HG02642 (cell line): ENCODE measurements around the gene MPZL2.

Experiments used
- ATAC-seq: cut with Tn5 transposase; IDR thresholded peaks from one replicate; pipeline ENCODE4 v1.9.1; 2021; ENCODE audit warnings: mild to moderate bottlenecking; ENCODE audit not compliant: unreplicated experiment, poor library complexity

Gene MPZL2

GRCh38 chr11:118224511-118225188 is 39.4 kb downstream of the MPZL2 start, which contains the start of gene JAML:
Gene JAML, minus strand, starts transcription at chr11:118225011. Its CDS starts 10,145 bp downstream, at chr11:118214866.
- peak; percentile 48 for ATAC-seq

DNA sequence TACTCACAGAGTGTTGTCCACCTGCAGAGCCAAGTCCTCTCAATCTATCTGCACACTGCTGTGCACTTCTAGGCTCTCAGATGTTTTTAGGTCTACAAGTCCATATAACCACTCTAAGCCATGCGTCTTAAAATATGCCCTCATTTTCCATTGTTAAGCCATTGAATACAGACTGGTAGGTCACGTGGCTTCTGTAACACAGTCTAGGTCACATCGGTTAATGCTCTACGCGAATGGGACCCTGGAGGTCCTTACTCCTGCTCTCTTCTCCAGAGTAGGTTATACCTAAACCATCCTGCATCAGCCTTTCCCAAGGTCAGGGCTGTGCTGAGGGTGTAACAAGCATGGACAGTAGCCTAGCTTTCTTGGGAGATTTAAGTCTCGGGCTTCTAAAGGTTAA is 40.1 kb downstream of the MPZL2 start:
- ATAC-seq, result no peak

- ATAC-seq, result no peak
These were observed 40.5 kb downstream of the MPZL2 start for GRCh38 chr11:118223570-118223969.

- no peak for ATAC-seq
These were observed 41.7 kb downstream of the MPZL2 start for GRCh38 chr11:118222437-118222836.

DNA sequence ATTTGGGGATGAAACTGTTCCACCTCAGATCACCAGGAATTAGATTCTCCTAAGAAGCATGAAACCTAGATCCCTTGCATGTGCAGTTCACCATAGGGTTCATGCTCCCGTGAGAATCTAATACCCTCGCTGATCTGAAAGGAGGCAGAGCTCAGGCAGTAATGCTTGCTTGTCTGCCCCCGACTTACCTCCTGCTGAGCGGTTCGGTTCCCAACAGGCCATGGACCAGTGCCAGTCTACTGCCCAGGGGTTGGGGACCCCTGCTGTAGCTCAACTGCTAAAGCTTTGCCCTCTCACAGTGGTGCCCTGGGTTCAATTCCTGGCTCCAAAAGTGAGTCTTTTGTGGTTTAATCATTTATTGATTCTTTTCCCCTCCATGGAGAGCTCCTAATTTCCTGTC is 42.7 kb downstream of the MPZL2 start:
- no peak for ATAC-seq

GRCh38 chr11:118219732-118220131 is 44.4 kb downstream of the MPZL2 start:
- no peak for ATAC-seq

DNA sequence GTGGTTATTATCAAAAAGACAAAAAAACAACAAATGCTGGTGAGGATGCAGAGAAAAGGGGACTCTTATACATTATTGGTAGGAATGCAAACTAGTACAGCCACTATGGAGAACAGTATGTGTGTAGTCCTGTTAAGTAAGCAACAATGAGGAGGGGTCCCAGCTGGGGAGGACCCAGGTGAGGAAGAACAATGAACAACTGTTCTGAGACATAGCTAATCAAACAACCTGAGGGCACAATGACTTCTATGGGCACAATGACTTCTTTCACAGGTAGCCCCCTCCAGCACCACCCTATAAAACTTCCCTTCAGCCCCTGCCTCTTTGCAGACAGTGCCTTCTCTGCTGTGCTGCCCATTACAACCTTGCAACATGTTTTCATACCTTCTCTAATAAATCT is 44.9 kb downstream of the MPZL2 start:
- ATAC-seq, result no peak

- no peak for ATAC-seq
These were observed 46.5 kb downstream of the MPZL2 start for GRCh38 chr11:118217575-118217974.

- peak; percentile 42 for ATAC-seq
These were observed 47.2 kb downstream of the MPZL2 start for GRCh38 chr11:118216621-118217481.

GRCh38 chr11:118215765-118216164 is 48.3 kb downstream of the MPZL2 start:
- ATAC-seq, result no peak

GRCh38 chr11:118215262-118215661 is 48.8 kb downstream of the MPZL2 start:
- ATAC-seq, result no peak

GRCh38 chr11:118214210-118214914 is 49.7 kb downstream of the MPZL2 start:
- ATAC-seq, result peak; percentile 36

DNA sequence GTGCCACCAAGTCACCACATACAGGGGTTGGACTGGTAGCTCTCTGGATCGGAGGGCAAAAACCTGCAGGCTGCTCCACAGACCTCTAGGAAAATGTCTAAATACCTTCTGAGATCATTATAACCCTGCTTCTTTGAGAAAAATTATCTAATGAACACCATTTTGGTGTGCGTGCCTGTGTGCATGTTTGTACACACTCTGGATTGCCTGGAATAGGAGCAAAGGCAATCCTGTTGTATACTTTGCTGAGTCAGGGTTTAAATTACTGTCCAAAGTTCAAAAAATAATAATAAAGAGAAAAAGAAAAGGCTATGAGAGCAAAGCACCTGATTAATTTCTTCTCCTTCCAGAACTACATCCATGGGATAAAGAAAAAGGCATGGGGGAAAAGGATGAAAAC is 50.3 kb downstream of the MPZL2 start:
- ATAC-seq, result no peak

- ATAC-seq, result no peak
These were observed 50.9 kb downstream of the MPZL2 start for GRCh38 chr11:118213201-118213600.

- no peak for ATAC-seq
These were observed 51.3 kb downstream of the MPZL2 start for GRCh38 chr11:118212781-118213191.

DNA sequence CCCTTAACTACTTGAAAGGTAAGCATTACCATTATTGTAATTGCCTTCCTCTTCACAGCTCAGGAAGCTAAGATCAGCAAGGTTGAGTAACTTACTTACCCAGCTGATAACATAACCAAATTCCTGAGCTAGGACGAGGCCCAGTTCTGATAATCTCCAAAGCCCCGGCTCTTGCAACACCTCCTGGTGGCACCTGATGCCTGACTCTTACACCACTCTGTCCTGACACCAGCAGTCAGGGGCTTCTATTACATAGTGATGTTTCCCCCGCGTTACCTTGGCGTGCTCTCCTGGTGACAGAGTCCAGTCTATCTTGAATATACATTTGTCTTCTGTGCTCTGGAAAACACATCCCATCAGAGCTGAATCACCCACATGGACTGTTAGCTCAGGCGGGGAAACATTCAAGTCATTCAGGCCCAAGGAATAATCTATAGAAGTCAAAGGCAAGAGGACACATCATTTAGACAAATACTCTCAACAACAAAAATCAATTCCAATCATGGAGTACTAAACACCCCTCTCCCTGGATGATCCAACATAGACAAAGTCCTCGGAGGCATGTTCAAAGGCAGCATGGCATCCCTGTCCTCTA is 51.9 kb downstream of the MPZL2 start:
- ATAC-seq, result no peak

DNA sequence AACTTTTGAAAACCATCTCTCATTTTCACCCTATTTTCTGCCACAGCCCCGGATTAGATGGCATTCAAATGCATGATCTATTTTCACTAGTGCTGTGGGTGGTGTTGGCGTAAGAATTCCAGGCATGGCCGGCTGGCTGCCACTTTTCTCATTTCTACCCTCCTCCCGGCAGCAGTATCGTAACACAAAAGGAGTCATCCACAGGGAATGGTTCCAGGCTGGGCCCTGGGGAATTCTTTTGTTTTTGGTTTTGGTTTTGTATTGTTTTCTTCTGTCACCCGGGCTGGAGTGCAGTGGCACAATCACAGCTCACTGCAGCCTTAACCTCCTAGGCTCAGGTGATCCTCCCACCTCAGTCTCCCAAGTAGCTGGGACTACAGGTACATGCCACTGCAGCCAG is 53.1 kb downstream of the MPZL2 start:
- no peak for ATAC-seq

- ATAC-seq, result no peak
These were observed 53.8 kb downstream of the MPZL2 start for GRCh38 chr11:118210323-118210722.

GRCh38 chr11:118209033-118209432 is 55.1 kb downstream of the MPZL2 start:
- no peak for ATAC-seq

DNA sequence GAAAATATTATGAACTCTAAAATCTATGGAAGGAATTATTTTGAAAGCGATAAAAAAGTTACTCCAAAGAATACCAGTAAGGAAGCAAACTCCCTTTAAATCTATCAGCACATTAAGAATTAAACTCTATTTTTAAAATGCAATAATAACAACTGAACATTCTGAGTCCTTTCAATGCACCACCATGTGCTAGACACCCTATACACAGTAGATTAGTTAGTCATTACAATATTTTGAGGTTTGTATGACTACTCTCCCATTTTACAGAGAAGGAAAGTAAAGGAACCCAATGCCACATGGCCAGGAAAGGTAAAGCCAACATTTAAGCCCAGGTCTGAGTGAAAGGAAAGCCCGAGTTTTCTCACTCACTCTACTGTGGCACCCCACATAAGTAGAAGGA is 57.0 kb downstream of the MPZL2 start:
- no peak for ATAC-seq
